CD4-positive, CD25-positive, alpha-beta regulatory T cell (primary cell): ENCODE data around the gene NDUFA13. TPM values are rescaled to one million over a fixed set of nuclear protein-coding genes. Genes with fewer than 3 reads are reported as not detected.
A peak's percentile ranks its signal among the peaks of the same experiment; 100 is the strongest.

Experiments
- ATAC-seq, 2 donors: fragments of 150-1000 bp; cut with Tn5 transposase; one replicate each; pipeline ENCODE4 v1.10.0; 2021; ENCODE audit warnings: low read depth in 2 of 2, moderate number of reproducible peaks in 2 of 2, moderate library complexity in 1 of 2
- DNase-seq, 3 donors: peaks; one replicate each; pipeline versions ENCODE4 v3.0.0 to v3.0.0-alpha.2; 2012 to 2022; ENCODE audit warnings: mixed read lengths in 1 of 3
- H3K27ac ChIP-seq: one replicate; pipeline ENCODE4 v1.7.0; 2013; ENCODE audit warnings: mild to moderate bottlenecking, low read length; ENCODE audit not compliant: insufficient read depth, poor library complexity, severe bottlenecking
- H3K27me3 ChIP-seq: one replicate; pipeline ENCODE4 v1.7.0; 2013; ENCODE audit warnings: low read length; ENCODE audit not compliant: control insufficient read depth, insufficient read depth
- H3K36me3 ChIP-seq: one replicate; pipeline ENCODE4 v1.7.0; 2013; ENCODE audit warnings: mild to moderate bottlenecking, low read length, moderate library complexity; ENCODE audit not compliant: control insufficient read depth, insufficient read depth
- H3K4me1 ChIP-seq: 2 replicates; pipeline ENCODE4 v1.7.0; 2013; ENCODE audit warnings: mild to moderate bottlenecking, low read length; ENCODE audit not compliant: insufficient read depth, control insufficient read depth, poor library complexity, severe bottlenecking
- H3K4me3 ChIP-seq: one replicate; pipeline ENCODE4 v1.7.0; 2013; ENCODE audit warnings: low read depth, mild to moderate bottlenecking, low read length, moderate library complexity
- H3K9me3 ChIP-seq, 2 experiments: 1 replicate in 1 of 2; 2 replicates in 1 of 2; pipeline ENCODE4 v1.7.0; 2013; ENCODE audit warnings: low read length in 2 of 2, mild to moderate bottlenecking in 1 of 2, moderate library complexity in 1 of 2; ENCODE audit not compliant: control insufficient read depth in 2 of 2
- H3K27ac Mint-ChIP-seq, 3 donors: one replicate each; pipeline ENCODE4 v1.8.0; 2020 to 2022; ENCODE audit warnings: mild to moderate bottlenecking in 3 of 3, mixed read lengths in 3 of 3, moderate library complexity in 2 of 3
- H3K27me3 Mint-ChIP-seq: one replicate; pipeline ENCODE4 v1.8.0; 2022; ENCODE audit warnings: mild to moderate bottlenecking, mixed read lengths
- H3K36me3 Mint-ChIP-seq: one replicate; pipeline ENCODE4 v1.8.0; 2020; ENCODE audit warnings: mixed read lengths
- H3K4me1 Mint-ChIP-seq, 4 donors: one replicate each; pipeline ENCODE4 v1.8.0; 2020 to 2022; ENCODE audit warnings: mixed read lengths in 4 of 4, mild to moderate bottlenecking in 1 of 4
- H3K4me3 Mint-ChIP-seq, 4 donors: one replicate each; pipeline ENCODE4 v1.8.0; 2020 to 2022; ENCODE audit warnings: mild to moderate bottlenecking in 4 of 4, mixed read lengths in 4 of 4, moderate library complexity in 3 of 4
- H3K9me3 Mint-ChIP-seq, 7 donors: one replicate each; pipeline ENCODE4 v1.8.0; 2020 to 2022; ENCODE audit warnings: mixed read lengths in 7 of 7, mild to moderate bottlenecking in 3 of 7, moderate library complexity in 2 of 7
- polyA plus RNA-seq, 4 donors: library from polyadenylated mRNA; unstranded; fragments of 300-500 nt; fragmentation: Illumina TruSeq; gene quantifications; one replicate each; pipeline ENCODE4 v1.2.3, GENCODE V29; 2021
- total RNA-seq: library from RNA; stranded (reverse); gene quantifications from one replicate; pipeline ENCODE4 v1.2.3, GENCODE V29; 2022

Gene NDUFA13
- total and polyA plus RNA-seq, 5 donors from 2014 or later: 196 to 453 (median 365) TPM

GRCh38 chr19:19550972-19551852, 35.2 kb downstream of the NDUFA13 start:
- Histone ChIP-seq H3K4me1 (peaks cover 6% of the 10 kb centered on the region), H3K36me3 (no peaks in the 10 kb centered on the region), H3K27me3 (no peaks in the 10 kb centered on the region), H3K27ac (no peak overlapping the region), H3K4me3 (no peak overlapping the region), H3K9me3 (no peaks in the 10 kb centered on the region)
- Mint-ChIP-seq H3K27me3 (no peaks in the 10 kb centered on the region), H3K4me1 (peaks cover 0 to 5% (median 0%) of the 10 kb centered on the region in 4 donors), H3K9me3 (no peaks in the 10 kb centered on the region), H3K27ac (no peak overlapping the region), H3K4me3 (no peak overlapping the region), H3K36me3 (no peaks in the 10 kb centered on the region)
- no peak for DNase-seq
- no peak for ATAC-seq

- Histone ChIP-seq H3K4me3 (no peak overlapping the region), H3K4me1 (peaks cover 6% of the 10 kb centered on the region), H3K27ac (no peak overlapping the region), H3K27me3 (no peaks in the 10 kb centered on the region), H3K36me3 (no peaks in the 10 kb centered on the region), H3K9me3 (no peaks in the 10 kb centered on the region)
- Mint-ChIP-seq H3K9me3 (no peaks in the 10 kb centered on the region), H3K4me3 (no peak overlapping the region), H3K4me1 (peaks cover 0 to 5% (median 0%) of the 10 kb centered on the region in 4 donors), H3K27ac (peak overlapping the region in 1 of 3 donors; percentile 5), H3K27me3 (no peaks in the 10 kb centered on the region), H3K36me3 (no peaks in the 10 kb centered on the region)
- ATAC-seq (no peak), DNase-seq (no peak)
These were observed 35.8 kb downstream of the NDUFA13 start for GRCh38 chr19:19551853-19552192.

- Histone ChIP-seq H3K4me1 (peaks cover 6% of the 10 kb centered on the region), H3K4me3 (no peak overlapping the region), H3K27me3 (no peaks in the 10 kb centered on the region), H3K36me3 (no peaks in the 10 kb centered on the region), H3K9me3 (no peaks in the 10 kb centered on the region), H3K27ac (no peak overlapping the region)
- peak in 1 of 2 donors; percentile 33 for ATAC-seq
- Mint-ChIP-seq H3K36me3 (no peaks in the 10 kb centered on the region), H3K9me3 (no peaks in the 10 kb centered on the region), H3K4me3 (no peak overlapping the region), H3K4me1 (peaks cover 0 to 5% (median 0%) of the 10 kb centered on the region in 4 donors), H3K27me3 (peaks cover 6% of the 10 kb centered on the region), H3K27ac (peak overlapping the region in 1 of 3 donors; percentile 9)
- DNase-seq: no peak
These were observed 36.8 kb downstream of the NDUFA13 start for GRCh38 chr19:19552798-19553197.

- Histone ChIP-seq H3K4me3 (no peak overlapping the region), H3K4me1 (peaks cover 6% of the 10 kb centered on the region), H3K27me3 (no peaks in the 10 kb centered on the region), H3K36me3 (no peaks in the 10 kb centered on the region), H3K27ac (no peak overlapping the region), H3K9me3 (no peaks in the 10 kb centered on the region)
- DNase-seq (no peak), ATAC-seq (no peak)
- peaks cover 0 to 10% (median under 1%) of the 10 kb centered on the region in 4 donors for H3K4me1 Mint-ChIP-seq
- H3K27me3 Mint-ChIP-seq: peaks cover 6% of the 10 kb centered on the region
- no peak overlapping the region for H3K4me3 Mint-ChIP-seq
- H3K36me3 Mint-ChIP-seq: no peaks in the 10 kb centered on the region
- no peaks in the 10 kb centered on the region for H3K9me3 Mint-ChIP-seq
- no peak overlapping the region for H3K27ac Mint-ChIP-seq
These were observed 37.6 kb downstream of the NDUFA13 start for GRCh38 chr19:19553670-19554069.

GRCh38 chr19:19554074-19555023, 38.3 kb downstream of the NDUFA13 start:
- Mint-ChIP-seq H3K4me1 (peaks cover 0 to 16% (median 4%) of the 10 kb centered on the region in 4 donors), H3K27me3 (peaks cover 6% of the 10 kb centered on the region), H3K36me3 (no peaks in the 10 kb centered on the region), H3K4me3 (no peak overlapping the region), H3K27ac (peak overlapping the region in 2 of 3 donors; percentile 63 to 75), H3K9me3 (no peaks in the 10 kb centered on the region)
- H3K4me1 ChIP-seq: peaks cover 6% of the 10 kb centered on the region
- DNase-seq (peak; percentile 26 to 60 (median 33)), ATAC-seq (peak; percentile 41 to 43)
- no peaks in the 10 kb centered on the region for H3K27me3 ChIP-seq
- H3K36me3 ChIP-seq: no peaks in the 10 kb centered on the region
- H3K4me3 ChIP-seq: no peak overlapping the region
- H3K27ac ChIP-seq: no peak overlapping the region
- H3K9me3 ChIP-seq: no peaks in the 10 kb centered on the region

- no peak for ATAC-seq
- Histone ChIP-seq H3K27me3 (no peaks in the 10 kb centered on the region), H3K4me3 (no peak overlapping the region), H3K36me3 (peaks cover 5% of the 10 kb centered on the region), H3K9me3 (no peaks in the 10 kb centered on the region), H3K4me1 (peaks cover 15% of the 10 kb centered on the region), H3K27ac (no peak overlapping the region)
- H3K4me3 Mint-ChIP-seq: no peak overlapping the region
- DNase-seq: no peak
- H3K9me3 Mint-ChIP-seq: no peaks in the 10 kb centered on the region
- peak overlapping the region; percentile 39 to 76 (median 67) for H3K27ac Mint-ChIP-seq
- peaks cover 0 to 35% (median 8%) of the 10 kb centered on the region in 4 donors for H3K4me1 Mint-ChIP-seq
- H3K36me3 Mint-ChIP-seq: peaks cover 4% of the 10 kb centered on the region
- H3K27me3 Mint-ChIP-seq: peaks cover 6% of the 10 kb centered on the region
These were observed 42.0 kb downstream of the NDUFA13 start for GRCh38 chr19:19558055-19558454.

- DNase-seq: no peak
- ATAC-seq: no peak
- H3K9me3 Mint-ChIP-seq: no peaks in the 10 kb centered on the region
These were observed 42.6 kb downstream of the NDUFA13 start for GRCh38 chr19:19558636-19559035.

More at GRCh38 chr19:19558636-19559035, 42.6 kb downstream of the NDUFA13 start:
- Mint-ChIP-seq H3K27ac (peak overlapping the region; percentile 27 to 67 (median 39)), H3K36me3 (peaks cover 4% of the 10 kb centered on the region), H3K4me3 (no peak overlapping the region), H3K27me3 (peaks cover 6% of the 10 kb centered on the region), H3K4me1 (peaks cover 0 to 38% (median 8%) of the 10 kb centered on the region in 4 donors)
- H3K27ac ChIP-seq: no peak overlapping the region
- H3K4me1 ChIP-seq: peaks cover 18% of the 10 kb centered on the region
- H3K27me3 ChIP-seq: no peaks in the 10 kb centered on the region
- no peaks in the 10 kb centered on the region for H3K9me3 ChIP-seq
- H3K36me3 ChIP-seq: peaks cover 5% of the 10 kb centered on the region
- no peak overlapping the region for H3K4me3 ChIP-seq
